ENCODE results near the gene KLF11. TPM values are rescaled to one million over a fixed set of nuclear protein-coding genes. Genes with fewer than 3 reads are reported as not detected.

KLF11 gene
- total and polyA plus RNA-seq, 5 donors = 9.8 to 42.4 (median 25.1) TPM

DNA sequence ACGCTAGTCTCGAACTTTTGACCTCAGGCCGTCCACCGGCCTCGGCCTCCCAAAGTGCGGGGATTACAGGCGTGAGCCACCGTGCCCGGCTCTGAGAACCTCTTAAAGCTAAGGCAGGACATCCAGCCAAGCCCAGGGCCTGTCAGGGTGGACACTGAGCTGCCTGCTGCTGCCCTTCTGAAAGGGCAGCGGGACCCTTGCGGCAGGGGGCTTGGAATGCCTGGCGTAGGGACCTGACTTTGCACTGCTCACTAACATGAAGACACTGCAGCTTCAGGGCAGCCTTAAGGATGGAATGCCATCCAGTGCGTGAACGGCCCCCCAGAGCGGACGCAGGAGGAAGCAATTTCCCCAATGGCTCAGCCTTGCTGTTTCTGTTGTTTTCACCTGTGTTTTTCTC, 27.8 kb downstream of the KLF11 start:
- H3K4me3 ChIP-seq (ENCODE audit: low read length) = no peak overlapping the region
- H3K27me3 ChIP-seq (ENCODE audit: control insufficient read depth, insufficient read depth) = no peaks in the 10 kb centered on the region
- no peak overlapping the region for H3K27ac ChIP-seq (ENCODE audit: low read length)
- H3K9me3 ChIP-seq (ENCODE audit: control insufficient read depth, low read length) = no peaks in the 10 kb centered on the region
- no peaks in the 10 kb centered on the region for H3K4me1 ChIP-seq (ENCODE audit: control insufficient read depth, insufficient read depth, low read length)
- intact Hi-C loops (cut with DNase I) = loop anchor here in 1 of 4 donors (5.0 kb wide), 1 partner anchor 366 kb away; no protein-coding TSS in a partner anchor
- ATAC-seq (no peak), DNase-seq (no peak)
- WGBS = 96% methylated on average over 16 of the region's 16 CpGs

DNA sequence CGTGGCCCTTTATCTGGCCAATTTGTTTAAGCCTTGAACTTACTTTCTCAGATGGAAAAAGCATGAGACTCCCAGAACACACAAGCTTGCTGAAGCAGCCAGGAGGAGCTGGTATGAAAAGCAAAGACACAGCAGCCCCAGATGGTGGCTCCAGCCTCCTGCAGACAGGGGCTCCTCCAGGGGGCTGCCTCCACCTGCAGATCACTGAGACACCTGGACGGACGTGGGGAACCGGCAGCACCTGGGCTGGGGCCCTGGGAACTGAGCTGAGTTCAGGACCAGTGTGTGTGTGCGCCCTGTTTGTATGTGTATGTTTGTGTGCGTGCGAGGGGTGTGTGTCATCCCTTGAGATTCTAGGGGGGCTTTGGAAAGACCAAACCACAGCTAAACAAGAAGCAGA, 28.2 kb downstream of the KLF11 start:
- ATAC-seq = peak in 1 of 2 donors; percentile 16
- Histone ChIP-seq H3K9me3 (ENCODE audit: control insufficient read depth, low read length) (no peaks in the 10 kb centered on the region), H3K4me1 (ENCODE audit: control insufficient read depth, insufficient read depth, low read length) (no peaks in the 10 kb centered on the region), H3K4me3 (ENCODE audit: low read length) (no peak overlapping the region), H3K27ac (ENCODE audit: low read length) (no peak overlapping the region), H3K27me3 (ENCODE audit: control insufficient read depth, insufficient read depth) (no peaks in the 10 kb centered on the region)
- whole genome bisulfite sequencing = 96% methylated on average over 7 of the region's 7 CpGs
- intact Hi-C loops (cut with DNase I) = loop anchor here in 1 of 4 donors (5.0 kb wide), 1 partner anchor 366 kb away; no protein-coding TSS in a partner anchor
- DNase-seq = peak in 1 of 3 donors; percentile 46

DNA sequence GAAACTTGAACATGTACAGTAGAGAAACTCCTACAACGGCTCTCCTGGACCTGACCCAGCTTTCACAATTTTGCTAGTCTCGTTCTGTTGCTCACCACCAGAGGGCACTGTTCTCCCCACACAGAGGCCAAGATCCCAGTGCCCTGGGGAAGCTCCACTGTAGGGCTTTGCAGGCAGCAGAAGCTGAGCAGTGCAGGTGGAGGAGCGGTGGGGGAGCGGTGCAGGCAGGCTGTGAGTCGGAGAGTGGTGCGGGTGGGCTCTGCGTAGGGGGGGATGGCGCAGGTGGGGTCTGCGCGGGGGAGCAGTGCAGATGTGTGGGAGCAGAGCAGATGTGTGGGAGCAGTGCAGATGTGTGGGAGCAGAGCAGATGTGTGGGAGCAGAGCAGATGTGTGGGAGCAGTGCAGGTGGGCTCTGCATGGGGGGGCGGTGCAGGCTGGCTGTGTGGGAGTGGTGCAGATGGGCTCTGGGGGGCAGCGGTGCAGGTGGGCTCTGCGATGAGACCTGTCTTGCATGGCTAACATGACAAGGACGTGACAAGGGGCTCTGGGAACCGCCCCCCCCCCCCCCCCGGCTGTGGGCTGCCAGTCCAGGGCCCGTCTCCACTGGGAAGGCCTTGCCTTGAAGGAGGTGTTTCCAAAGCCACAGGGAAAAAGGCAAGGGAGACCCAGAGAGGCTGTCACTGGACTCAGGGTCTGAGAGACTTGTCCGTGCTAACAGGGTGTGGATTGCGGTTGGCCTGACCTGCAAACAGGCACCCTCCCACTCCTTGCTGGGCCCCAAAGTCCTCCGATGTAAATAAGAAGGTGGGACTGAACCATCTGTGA, 29.5 kb downstream of the KLF11 start:
- WGBS = 36% methylated on average over 20 of the region's 20 CpGs
- intact Hi-C loops (cut with DNase I) = loop anchor here in 1 of 4 donors (5.0 kb wide), 1 partner anchor 364 kb away; no protein-coding TSS in a partner anchor
- H3K27ac ChIP-seq (ENCODE audit: low read length) = no peak overlapping the region
- DNase-seq (peak; percentile 79 to 89 (median 87)), ATAC-seq (peak; percentile 89 to 91)
- H3K4me1 ChIP-seq (ENCODE audit: control insufficient read depth, insufficient read depth, low read length) = no peaks in the 10 kb centered on the region
- H3K4me3 ChIP-seq (ENCODE audit: low read length) = no peak overlapping the region
- H3K27me3 ChIP-seq (ENCODE audit: control insufficient read depth, insufficient read depth) = no peaks in the 10 kb centered on the region
- no peaks in the 10 kb centered on the region for H3K9me3 ChIP-seq (ENCODE audit: control insufficient read depth, low read length)

DNA sequence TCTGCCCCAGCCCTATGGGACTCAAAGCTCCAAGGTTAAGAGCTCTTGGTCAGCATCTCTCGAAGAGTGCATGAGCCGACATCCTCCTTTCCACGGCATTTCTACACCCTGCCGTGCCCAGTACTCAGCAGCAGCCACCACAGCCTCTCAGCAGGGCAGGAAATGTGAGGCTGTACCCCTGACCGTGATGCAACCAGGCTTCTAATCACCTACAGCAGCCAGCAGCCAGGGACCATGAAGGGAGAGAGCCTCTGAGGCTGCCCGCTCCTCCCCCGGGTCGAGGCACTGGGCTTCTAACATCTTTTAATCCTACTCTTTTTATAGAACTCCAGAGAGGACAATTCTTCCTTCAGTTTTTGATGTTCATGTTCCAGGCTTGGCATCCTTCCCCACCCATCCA, 30.4 kb downstream of the KLF11 start:
- no peak overlapping the region for H3K4me3 ChIP-seq (ENCODE audit: low read length)
- no peak for DNase-seq
- H3K9me3 ChIP-seq (ENCODE audit: control insufficient read depth, low read length) = no peaks in the 10 kb centered on the region
- H3K27me3 ChIP-seq (ENCODE audit: control insufficient read depth, insufficient read depth) = no peaks in the 10 kb centered on the region
- intact Hi-C loops (cut with DNase I) = loop anchor here in 1 of 4 donors (5.0 kb wide), 1 partner anchor 364 kb away; no protein-coding TSS in a partner anchor
- no peak overlapping the region for H3K27ac ChIP-seq (ENCODE audit: low read length)
- no peak for ATAC-seq
- WGBS = 59% methylated on average over 8 of the region's 8 CpGs
- H3K4me1 ChIP-seq (ENCODE audit: control insufficient read depth, insufficient read depth, low read length) = no peaks in the 10 kb centered on the region

DNA sequence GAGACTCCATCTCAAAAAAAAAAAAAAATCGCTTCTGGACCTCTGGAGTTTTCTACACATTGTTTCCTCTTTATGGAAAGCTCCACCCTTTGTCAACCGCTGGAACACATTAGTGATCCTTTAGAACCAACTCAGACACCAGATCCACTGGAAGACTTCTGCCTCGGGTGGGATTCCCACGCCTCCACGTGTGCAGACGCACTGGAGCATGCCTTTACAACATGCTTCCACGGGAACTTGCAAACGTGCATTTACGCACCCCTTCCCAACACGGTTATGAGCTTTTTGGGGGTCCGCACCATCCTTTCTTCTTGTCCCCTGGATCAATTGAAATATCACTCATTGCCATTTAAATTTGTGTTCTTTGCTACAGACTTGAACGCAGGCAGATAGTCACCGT, 31.8 kb downstream of the KLF11 start:
- Histone ChIP-seq H3K27me3 (ENCODE audit: control insufficient read depth, insufficient read depth) (no peaks in the 10 kb centered on the region), H3K27ac (ENCODE audit: low read length) (no peak overlapping the region), H3K4me1 (ENCODE audit: control insufficient read depth, insufficient read depth, low read length) (no peaks in the 10 kb centered on the region), H3K4me3 (ENCODE audit: low read length) (no peak overlapping the region), H3K9me3 (ENCODE audit: control insufficient read depth, low read length) (no peaks in the 10 kb centered on the region)
- no peak for DNase-seq
- intact Hi-C loops (cut with DNase I) = loop anchor here in 1 of 4 donors (5.0 kb wide), 1 partner anchor 362 kb away; no protein-coding TSS in a partner anchor
- 85% methylated on average over 13 of the region's 13 CpGs for WGBS
- no peak for ATAC-seq

DNA sequence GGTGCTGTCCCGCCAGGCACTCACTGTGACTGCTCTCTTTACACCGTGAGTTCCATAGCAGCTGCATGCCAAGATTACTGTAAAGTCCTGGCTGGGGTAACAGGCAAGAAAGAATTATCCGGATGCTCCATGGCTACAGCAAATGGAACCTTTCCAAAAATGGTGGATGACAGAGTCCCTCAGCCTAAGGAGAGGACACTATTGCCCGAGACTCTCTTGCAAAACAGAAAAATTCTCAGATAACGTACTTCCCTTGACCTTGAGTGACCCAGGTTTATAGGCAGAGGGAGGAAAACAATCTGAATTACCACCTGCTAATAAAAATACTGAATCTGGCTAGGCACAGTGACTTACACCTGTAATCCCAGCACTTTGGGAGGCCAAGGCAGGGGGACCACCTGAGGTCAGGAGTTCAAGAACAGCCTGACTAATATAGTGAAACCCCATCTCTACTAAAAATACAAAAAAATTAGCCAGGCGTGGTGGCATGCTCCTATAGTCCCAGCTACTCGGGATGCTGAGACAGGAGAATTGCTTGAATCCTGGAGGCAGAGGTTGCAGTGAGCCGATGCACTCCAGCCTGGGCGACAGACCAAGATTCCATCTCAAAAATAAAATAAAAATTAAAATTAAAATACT, 32.3 kb downstream of the KLF11 start:
- Histone ChIP-seq H3K27me3 (ENCODE audit: control insufficient read depth, insufficient read depth) (no peaks in the 10 kb centered on the region), H3K27ac (ENCODE audit: low read length) (no peak overlapping the region), H3K4me3 (ENCODE audit: low read length) (no peak overlapping the region), H3K4me1 (ENCODE audit: control insufficient read depth, insufficient read depth, low read length) (peaks cover 2% of the 10 kb centered on the region), H3K9me3 (ENCODE audit: control insufficient read depth, low read length) (no peaks in the 10 kb centered on the region)
- ATAC-seq (no peak), DNase-seq (no peak)
- intact Hi-C loops (cut with DNase I) = loop anchor here in 1 of 4 donors (5.0 kb wide), 1 partner anchor 362 kb away; no protein-coding TSS in a partner anchor
- 66% methylated on average over 9 of the region's 9 CpGs for WGBS

DNA sequence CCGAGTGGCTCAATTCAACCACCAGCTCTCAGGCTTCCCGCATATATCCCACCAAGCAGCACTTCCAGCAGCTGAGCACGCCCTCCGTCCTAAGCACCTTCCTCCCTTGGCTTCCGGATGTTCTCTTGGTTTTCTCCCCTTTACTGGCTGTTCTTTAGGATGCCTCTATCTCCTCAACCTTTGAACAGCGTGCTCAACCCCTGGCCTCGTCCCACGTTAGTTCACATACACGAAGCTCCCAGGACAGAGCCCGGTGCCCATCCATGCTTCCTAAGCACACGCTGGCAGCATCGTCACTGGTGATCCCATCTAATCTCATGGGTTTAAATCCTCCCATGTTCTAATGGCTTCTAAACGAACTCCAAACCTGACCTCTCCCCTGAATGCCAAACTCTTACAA, 33.2 kb downstream of the KLF11 start:
- H3K9me3 ChIP-seq (ENCODE audit: control insufficient read depth, low read length) = no peaks in the 10 kb centered on the region
- no peak overlapping the region for H3K27ac ChIP-seq (ENCODE audit: low read length)
- WGBS = 81% methylated on average over 13 of the region's 13 CpGs

DNA sequence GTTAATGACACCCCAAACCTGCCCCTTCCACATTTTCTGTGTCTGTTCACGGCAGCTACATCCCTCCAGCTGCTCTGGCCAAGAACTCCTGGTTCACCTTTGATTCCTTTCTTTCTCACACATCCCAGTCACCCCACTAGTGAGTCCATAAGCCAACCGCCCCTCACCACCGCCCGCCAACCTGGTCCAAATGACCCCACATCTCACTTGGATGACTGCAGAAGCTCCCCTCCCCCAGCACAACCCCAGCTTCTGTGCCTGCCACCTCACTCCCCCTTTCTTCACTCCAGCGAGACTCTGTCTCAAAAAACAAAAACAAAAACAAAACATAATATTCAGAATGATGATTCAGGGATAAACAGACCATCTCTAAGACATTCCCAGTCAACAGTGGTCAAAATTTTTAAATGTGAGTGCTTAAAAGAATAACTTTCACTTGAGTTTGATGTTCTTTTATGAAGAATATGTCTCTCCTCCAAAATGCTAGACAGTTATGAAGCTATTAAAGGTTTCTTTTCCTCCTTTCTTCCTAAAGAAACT, 33.7 kb downstream of the KLF11 start:
- H3K9me3 ChIP-seq (ENCODE audit: control insufficient read depth, low read length) = no peaks in the 10 kb centered on the region
- H3K4me3 ChIP-seq (ENCODE audit: low read length) = no peak overlapping the region
- H3K4me1 ChIP-seq (ENCODE audit: control insufficient read depth, insufficient read depth, low read length) = peaks cover 3% of the 10 kb centered on the region
- H3K27me3 ChIP-seq (ENCODE audit: control insufficient read depth, insufficient read depth) = no peaks in the 10 kb centered on the region
- 90% methylated on average over 5 of the region's 5 CpGs for whole genome bisulfite sequencing
- ATAC-seq = no peak
- no peak for DNase-seq
- intact Hi-C loops (cut with DNase I) = loop anchor here in 1 of 4 donors (5.0 kb wide), 1 partner anchor 360 kb away; no protein-coding TSS in a partner anchor
- H3K27ac ChIP-seq (ENCODE audit: low read length) = no peak overlapping the region

More for the DNA sequence above, 33.2 kb downstream of the KLF11 start:
- intact Hi-C loops (cut with DNase I) = loop anchor here in 1 of 4 donors (5.0 kb wide), 1 partner anchor 361 kb away; no protein-coding TSS in a partner anchor
- Histone ChIP-seq H3K27me3 (ENCODE audit: control insufficient read depth, insufficient read depth) (no peaks in the 10 kb centered on the region), H3K4me3 (ENCODE audit: low read length) (no peak overlapping the region), H3K4me1 (ENCODE audit: control insufficient read depth, insufficient read depth, low read length) (peaks cover 3% of the 10 kb centered on the region)
- ATAC-seq (no peak), DNase-seq (no peak)

DNA sequence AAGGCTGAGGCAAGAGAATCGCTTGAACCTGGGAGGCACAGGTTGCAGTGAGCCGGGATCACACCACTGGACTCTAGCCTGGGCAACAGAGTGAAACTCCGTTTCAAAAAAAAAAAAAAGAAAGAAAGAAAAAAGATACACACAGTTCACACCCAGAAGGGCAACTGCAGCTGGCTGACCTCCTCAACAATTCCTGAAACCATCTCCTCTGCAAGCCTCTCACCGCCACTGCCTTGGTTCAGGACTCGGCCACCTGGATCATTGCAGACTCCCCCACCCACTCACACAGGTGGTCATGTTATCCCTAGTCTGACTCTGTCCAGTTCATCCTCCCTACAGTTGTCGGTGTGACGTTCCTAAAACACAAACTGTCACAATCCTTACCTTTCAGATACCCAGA, 34.7 kb downstream of the KLF11 start:
- no peaks in the 10 kb centered on the region for H3K9me3 ChIP-seq (ENCODE audit: control insufficient read depth, low read length)
- 83% methylated on average over 7 of the region's 7 CpGs for WGBS
- no peak overlapping the region for H3K4me3 ChIP-seq (ENCODE audit: low read length)
- ATAC-seq = no peak
- intact Hi-C loops (cut with DNase I) = loop anchor here in 1 of 4 donors (5.0 kb wide), 1 partner anchor 359 kb away; no protein-coding TSS in a partner anchor
- peaks cover 3% of the 10 kb centered on the region for H3K4me1 ChIP-seq (ENCODE audit: control insufficient read depth, insufficient read depth, low read length)
- no peak for DNase-seq
- H3K27me3 ChIP-seq (ENCODE audit: control insufficient read depth, insufficient read depth) = no peaks in the 10 kb centered on the region
- H3K27ac ChIP-seq (ENCODE audit: low read length) = no peak overlapping the region

DNA sequence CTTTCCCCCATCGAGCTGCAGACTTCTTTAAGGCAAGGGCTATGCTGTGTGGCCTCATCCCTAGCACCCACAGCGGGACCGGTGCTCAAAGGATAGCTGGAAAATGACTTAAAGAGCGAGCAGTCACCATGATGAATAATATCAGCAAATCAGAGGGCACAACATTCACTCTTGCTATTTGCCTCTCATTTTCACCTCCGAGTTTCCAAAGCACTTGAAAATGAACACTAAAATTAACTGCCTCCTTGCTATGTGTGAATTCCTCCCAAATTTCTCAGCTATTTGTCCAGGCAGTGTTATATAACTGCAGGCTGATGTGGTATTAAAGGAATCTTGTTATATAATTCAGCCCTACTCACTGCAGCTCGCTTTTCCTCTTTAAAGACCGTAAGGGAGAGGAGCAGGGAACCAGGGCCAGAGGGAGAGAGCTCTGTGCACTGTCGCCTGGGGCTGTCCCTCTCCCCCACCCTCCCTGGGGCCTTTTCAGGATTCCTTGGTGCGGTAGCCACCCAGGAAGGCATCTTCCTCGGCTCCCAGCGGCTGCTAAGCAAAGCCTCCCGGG, 35.4 kb downstream of the KLF11 start:
- Histone ChIP-seq H3K9me3 (ENCODE audit: control insufficient read depth, low read length) (no peaks in the 10 kb centered on the region), H3K27ac (ENCODE audit: low read length) (peak overlapping the region; percentile 65), H3K4me3 (ENCODE audit: low read length) (peak overlapping the region; percentile 62), H3K27me3 (ENCODE audit: control insufficient read depth, insufficient read depth) (no peaks in the 10 kb centered on the region), H3K4me1 (ENCODE audit: control insufficient read depth, insufficient read depth, low read length) (peaks cover 3% of the 10 kb centered on the region)
- intact Hi-C loops (cut with DNase I) = loop anchor here in 1 of 4 donors (5.0 kb wide), 1 partner anchor 359 kb away; no protein-coding TSS in a partner anchor
- 22% methylated on average over 12 of the region's 12 CpGs for WGBS
- DNase-seq (no peak), ATAC-seq (peak; percentile 34 to 54)

Data from right cardiac atrium (tissue), 5 donors.